Peyer's patch (tissue), 4 donors: ENCODE data around the gene TMEM141. TPM values are rescaled to one million over a fixed set of nuclear protein-coding genes. Genes with fewer than 3 reads are reported as not detected.

Experiments used
- DNase-seq, 3 donors: peaks; one replicate each; pipeline ENCODE4 v3.0.0-alpha.2; 2017 to 2019
- H3K27ac ChIP-seq, 4 donors: fragments of 200-600 bp; sonication (generic); one replicate each; pipeline ENCODE4 v1.5.1; 2016 to 2019
- H3K27me3 ChIP-seq, 2 donors: fragments of 200-600 bp; sonication (generic); one replicate each; pipeline ENCODE4 v1.5.1; 2019
- H3K36me3 ChIP-seq, 3 donors: fragments of 200-600 bp; sonication (generic); one replicate each; pipeline ENCODE4 v1.5.1; 2016 to 2019
- H3K4me1 ChIP-seq, 4 donors: fragments of 200-600 bp; sonication (generic); one replicate each; pipeline ENCODE4 v1.5.1; 2016 to 2019
- H3K4me3 ChIP-seq, 4 donors: fragments of 200-600 bp; sonication (generic); 1 replicate in 3 of 4; 2 replicates in 1 of 4; pipeline ENCODE4 v1.5.1; 2016 to 2019; ENCODE audit warnings: mild to moderate bottlenecking in 1 of 4
- H3K9me3 ChIP-seq, 4 donors: fragments of 200-600 bp; sonication (generic); one replicate each; pipeline ENCODE4 v1.5.1; 2016 to 2019; ENCODE audit warnings: mild to moderate bottlenecking in 1 of 4
- POLR2A ChIP-seq, 2 donors: fragments of 450-650 bp; IDR thresholded peaks; one replicate each; pipeline ENCODE4 v1.5.1; 2017; ENCODE audit warnings: antibody characterized with exemption in 2 of 2, mild to moderate bottlenecking in 2 of 2, moderate library complexity in 2 of 2
- total RNA-seq, 4 donors: library from RNA; depleted of rRNA; stranded (reverse); fragments of >200 nt; gene quantifications; one replicate each; pipeline ENCODE4 v1.1.0, GENCODE V29; 2016
- TF ChIP-seq, protein P1 (sequence below), 6 experiments: fragments of 450-650 bp in 4 of 6; fragments of 200-600 bp in 2 of 6; sonication (generic) in 1 of 6; IDR thresholded peaks; one replicate each; pipeline ENCODE4 v1.5.1; 2017 to 2019; ENCODE audit warnings: antibody characterized with exemption in 6 of 6, mild to moderate bottlenecking in 3 of 6, moderate library complexity in 1 of 6

Gene TMEM141
- total RNA-seq, 4 donors from 2014 or later, result 52.0 to 240 (median 187) TPM

DNA sequence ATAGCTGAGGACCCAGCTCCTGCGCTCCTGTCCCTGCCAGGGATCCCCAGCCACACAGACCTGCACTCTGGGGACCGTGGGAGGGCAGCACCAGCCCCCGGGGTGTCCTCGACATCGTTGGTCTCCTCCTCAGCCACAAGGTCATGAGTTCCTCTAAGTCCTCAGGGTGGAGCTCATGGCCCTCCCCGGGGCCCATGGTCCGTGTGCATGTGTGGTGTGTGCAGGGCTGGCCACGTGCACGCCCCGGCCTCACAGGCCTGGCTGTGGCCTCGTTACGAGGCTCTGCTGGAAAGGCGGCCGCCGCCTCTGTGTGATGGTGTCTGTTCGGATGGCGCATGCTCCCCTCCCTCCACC is 35.0 kb downstream of the TMEM141 start:
- TF ChIP-seq, protein P1, sequence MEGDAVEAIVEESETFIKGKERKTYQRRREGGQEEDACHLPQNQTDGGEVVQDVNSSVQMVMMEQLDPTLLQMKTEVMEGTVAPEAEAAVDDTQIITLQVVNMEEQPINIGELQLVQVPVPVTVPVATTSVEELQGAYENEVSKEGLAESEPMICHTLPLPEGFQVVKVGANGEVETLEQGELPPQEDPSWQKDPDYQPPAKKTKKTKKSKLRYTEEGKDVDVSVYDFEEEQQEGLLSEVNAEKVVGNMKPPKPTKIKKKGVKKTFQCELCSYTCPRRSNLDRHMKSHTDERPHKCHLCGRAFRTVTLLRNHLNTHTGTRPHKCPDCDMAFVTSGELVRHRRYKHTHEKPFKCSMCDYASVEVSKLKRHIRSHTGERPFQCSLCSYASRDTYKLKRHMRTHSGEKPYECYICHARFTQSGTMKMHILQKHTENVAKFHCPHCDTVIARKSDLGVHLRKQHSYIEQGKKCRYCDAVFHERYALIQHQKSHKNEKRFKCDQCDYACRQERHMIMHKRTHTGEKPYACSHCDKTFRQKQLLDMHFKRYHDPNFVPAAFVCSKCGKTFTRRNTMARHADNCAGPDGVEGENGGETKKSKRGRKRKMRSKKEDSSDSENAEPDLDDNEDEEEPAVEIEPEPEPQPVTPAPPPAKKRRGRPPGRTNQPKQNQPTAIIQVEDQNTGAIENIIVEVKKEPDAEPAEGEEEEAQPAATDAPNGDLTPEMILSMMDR (IDR thresholded peaks at IDR 0.05), result no peak
- TF ChIP-seq POLR2A (IDR thresholded peaks at IDR 0.05), result no peak
- no peak overlapping the region for H3K4me3 ChIP-seq
- no peak overlapping the region for H3K27ac ChIP-seq
- H3K9me3 ChIP-seq, result no peaks in the 10 kb centered on the region
- DNase-seq, result no peak
- peaks cover 0 to 78% (median 0%) of the 10 kb centered on the region in 3 donors for H3K36me3 ChIP-seq
- peaks cover 0 to 6% (median 0%) of the 10 kb centered on the region in 4 donors for H3K4me1 ChIP-seq
- no peaks in the 10 kb centered on the region for H3K27me3 ChIP-seq

DNA sequence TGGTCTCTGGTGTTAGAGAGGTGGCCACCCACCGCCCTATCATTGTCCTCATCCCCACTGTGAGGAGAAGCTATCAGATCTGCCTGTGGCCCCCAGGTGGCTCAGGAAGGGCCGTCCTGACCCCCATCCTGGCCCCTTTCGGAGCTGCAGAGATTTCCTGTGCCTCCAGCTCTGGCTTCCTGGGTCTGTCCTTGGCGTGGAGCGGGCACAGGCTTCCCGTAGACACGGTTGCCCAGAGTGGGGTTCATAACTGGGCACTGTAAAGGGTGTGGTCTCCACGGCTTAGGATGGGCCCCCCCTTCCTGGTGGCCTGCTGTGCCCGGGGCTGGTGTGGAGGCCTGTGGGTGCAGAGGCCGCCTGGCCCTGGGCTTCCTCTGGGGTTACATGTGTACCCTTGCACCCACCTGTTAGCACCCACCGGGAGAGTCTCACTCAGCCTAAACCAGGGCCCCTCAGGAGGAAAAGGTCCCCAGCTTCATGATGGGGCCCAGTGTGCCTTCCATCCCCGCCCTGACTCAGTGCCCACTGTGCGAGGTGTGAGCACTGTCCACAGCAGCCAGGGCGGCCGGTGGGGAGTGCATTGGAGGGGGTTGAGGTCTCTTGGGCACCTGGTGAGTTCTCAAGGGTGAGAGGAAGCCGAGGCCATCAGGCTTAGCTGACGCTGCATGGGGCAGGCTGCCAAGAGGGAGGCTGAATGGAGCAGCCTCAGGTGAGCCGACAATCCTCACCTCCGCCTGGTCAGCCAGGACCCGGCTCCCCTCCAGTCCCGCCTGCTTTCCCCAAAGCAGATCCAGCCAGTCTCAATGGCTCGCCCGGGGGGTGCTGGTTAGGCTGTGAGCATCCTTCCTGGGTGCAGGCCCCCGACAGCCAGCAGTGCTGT is 35.8 kb downstream of the TMEM141 start:
- H3K27ac ChIP-seq, result no peak overlapping the region
- peaks cover 0 to 86% (median 0%) of the 10 kb centered on the region in 3 donors for H3K36me3 ChIP-seq
- H3K4me3 ChIP-seq, result no peak overlapping the region
- TF ChIP-seq POLR2A (IDR thresholded peaks at IDR 0.05), result no peak
- TF ChIP-seq, protein P1 (IDR thresholded peaks at IDR 0.05), result no peak
- H3K9me3 ChIP-seq, result no peaks in the 10 kb centered on the region
- DNase-seq, result no peak
- no peaks in the 10 kb centered on the region for H3K27me3 ChIP-seq
- H3K4me1 ChIP-seq, result peaks cover 0 to under 1% (median 0%) of the 10 kb centered on the region in 4 donors

DNA sequence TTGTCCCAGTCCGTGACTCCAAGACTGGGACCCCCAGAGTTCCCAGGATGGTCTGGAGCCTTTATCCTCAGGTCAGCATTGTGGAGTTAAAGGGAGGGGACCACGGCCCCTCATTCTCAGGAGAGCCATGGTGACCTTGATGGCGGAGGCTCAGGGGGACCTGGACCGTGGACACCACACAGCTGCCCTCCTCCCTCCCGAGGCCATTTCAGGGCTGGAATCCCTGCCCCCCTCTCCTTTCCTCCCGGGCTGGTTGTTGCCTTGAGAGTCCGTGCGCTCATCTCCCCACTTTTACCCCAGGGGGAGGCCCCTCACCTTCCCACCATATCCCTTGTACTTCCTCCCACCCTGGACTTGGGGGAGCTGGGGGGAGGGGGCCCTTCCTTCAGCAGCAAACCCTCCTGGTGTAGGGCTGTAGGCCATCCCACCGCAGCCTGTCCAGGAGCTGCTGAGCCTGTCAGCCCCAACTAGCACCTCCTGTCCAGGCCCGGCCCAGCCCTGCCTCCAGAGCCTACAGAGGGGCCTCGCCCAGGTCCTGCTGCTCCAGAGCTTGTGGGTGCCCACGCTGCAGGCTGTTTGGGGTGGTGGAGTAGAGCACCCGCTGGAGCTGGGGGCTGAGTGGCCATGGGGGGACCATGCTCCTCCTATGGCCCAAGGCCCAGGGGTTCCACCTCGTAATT is 36.8 kb downstream of the TMEM141 start:
- Histone ChIP-seq H3K36me3 (peaks cover 0 to 95% (median 0%) of the 10 kb centered on the region in 3 donors), H3K27me3 (no peaks in the 10 kb centered on the region), H3K4me3 (no peak overlapping the region), H3K4me1 (no peaks in the 10 kb centered on the region), H3K9me3 (no peaks in the 10 kb centered on the region), H3K27ac (no peak overlapping the region)
- DNase-seq, result no peak
- TF ChIP-seq POLR2A (IDR thresholded peaks at IDR 0.05), result no peak
- TF ChIP-seq, protein P1 (IDR thresholded peaks at IDR 0.05), result no peak

DNA sequence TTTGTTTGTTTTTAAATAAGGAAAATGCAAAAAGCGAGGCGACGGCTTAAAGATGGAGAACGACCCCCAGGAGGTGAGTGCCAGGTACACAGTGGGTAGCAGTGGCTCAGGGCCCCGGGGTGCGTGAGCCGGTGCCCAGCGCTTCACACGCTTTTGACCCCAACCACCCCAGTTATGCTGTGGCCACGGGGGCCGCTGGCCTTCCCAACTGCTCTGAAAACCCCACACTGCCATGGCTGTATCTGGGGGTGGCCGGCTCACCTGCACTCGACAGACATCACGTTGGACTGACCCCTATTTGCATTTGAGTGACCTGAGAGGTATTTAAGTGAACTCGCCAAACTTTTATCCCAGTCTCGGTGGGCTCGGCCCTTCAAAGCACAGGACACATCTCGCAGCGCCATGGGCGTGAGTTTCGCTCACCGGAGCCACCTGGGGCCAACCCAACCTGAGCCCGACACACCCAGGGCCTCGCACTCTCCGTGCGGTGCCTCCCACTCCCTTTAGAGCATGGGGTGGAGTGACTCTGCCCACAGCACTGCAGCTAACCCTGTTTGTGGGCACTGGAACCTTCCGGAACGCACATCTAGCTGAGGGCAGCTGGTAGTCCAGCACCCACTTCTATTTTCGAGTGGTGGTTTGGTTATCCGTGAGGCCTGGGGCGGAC is 37.5 kb downstream of the TMEM141 start:
- Histone ChIP-seq H3K4me3 (no peak overlapping the region), H3K27ac (no peak overlapping the region), H3K27me3 (no peaks in the 10 kb centered on the region), H3K4me1 (no peaks in the 10 kb centered on the region), H3K9me3 (no peaks in the 10 kb centered on the region), H3K36me3 (peaks cover 0 to 91% (median 0%) of the 10 kb centered on the region in 3 donors)
- no peak for DNase-seq
- TF ChIP-seq, protein P1 (IDR thresholded peaks at IDR 0.05), result no peak
- no peak for TF ChIP-seq POLR2A (IDR thresholded peaks at IDR 0.05)

DNA sequence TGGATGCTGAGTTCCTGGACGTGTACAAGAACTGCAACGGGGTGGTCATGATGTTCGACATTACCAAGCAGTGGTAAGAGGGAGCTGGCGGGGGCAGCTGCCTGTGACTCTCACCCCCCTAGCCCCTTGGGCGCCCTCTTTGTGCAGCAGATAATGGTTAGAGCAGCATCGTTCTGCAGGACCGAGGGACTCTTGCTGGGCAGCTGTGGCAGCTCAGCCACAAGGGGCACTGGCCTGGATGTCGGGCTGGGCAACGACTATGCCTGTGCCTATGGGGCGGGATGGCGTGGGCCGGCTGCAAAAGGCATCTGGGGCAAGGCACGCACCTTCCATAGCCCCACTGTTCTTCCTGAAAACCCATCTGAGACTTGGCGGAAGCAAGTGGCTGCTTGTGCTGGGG is 38.3 kb downstream of the TMEM141 start:
- Histone ChIP-seq H3K4me1 (no peaks in the 10 kb centered on the region), H3K4me3 (no peak overlapping the region), H3K36me3 (peaks cover 0 to 83% (median 0%) of the 10 kb centered on the region in 3 donors), H3K27me3 (no peaks in the 10 kb centered on the region), H3K9me3 (no peaks in the 10 kb centered on the region), H3K27ac (no peak overlapping the region)
- TF ChIP-seq, protein P1 (IDR thresholded peaks at IDR 0.05), result no peak
- TF ChIP-seq POLR2A (IDR thresholded peaks at IDR 0.05), result no peak
- no peak for DNase-seq
